HepG2 (cell line): ENCODE data around the gene GPS2. TPM values are rescaled to one million over a fixed set of nuclear protein-coding genes. Genes with fewer than 3 reads are reported as not detected.

Experiments used
- ATF4 ChIP-seq, 2 experiments: fragments of 450-650 bp in 1 of 2; sonication (generic) in 1 of 2; formaldehyde crosslinking; IDR thresholded peaks; 2 replicates each; pipeline versions ENCODE4 v1.5.0 to v1.8.0; 2020 to 2022; ENCODE audit warnings: mild to moderate bottlenecking in 1 of 2, missing genetic modification reagents in 1 of 2
- ATF7 ChIP-seq, 2 experiments: fragments of 450-650 bp in 1 of 2; sonication (generic) in 1 of 2; formaldehyde crosslinking in 1 of 2; IDR thresholded peaks; 2 replicates each; pipeline versions ENCODE4 v1.4.0 to v1.6.1; 2016 to 2020; ENCODE audit warnings: antibody characterized with exemption in 1 of 2, mild to moderate bottlenecking in 1 of 2, missing genetic modification reagents in 1 of 2
- CENPT ChIP-seq: sonication (generic); formaldehyde crosslinking; IDR thresholded peaks from 2 replicates; pipeline ENCODE4 v1.8.0; 2022; ENCODE audit warnings: low read depth, mild to moderate bottlenecking, moderate library complexity, missing genetic modification reagents
- ETS1 ChIP-seq: sonication (generic); formaldehyde crosslinking; IDR thresholded peaks from 2 replicates; pipeline ENCODE4 v1.4.0; 2020; ENCODE audit warnings: missing genetic modification reagents
- ETV5 ChIP-seq: IDR thresholded peaks from 2 replicates; pipeline ENCODE4 v1.6.1; 2018; ENCODE audit warnings: missing biosample characterization, missing genetic modification reagents, inconsistent platforms, borderline replicate concordance
- ETV6 ChIP-seq: sonication (generic); formaldehyde crosslinking; conservative IDR thresholded peaks from 2 replicates; pipeline ENCODE4 v1.4.0; 2020; ENCODE audit warnings: missing genetic modification reagents
- GRHL1 ChIP-seq: sonication (generic); formaldehyde crosslinking; conservative IDR thresholded peaks from 2 replicates; pipeline ENCODE4 v1.8.0; 2022; ENCODE audit warnings: missing genetic modification reagents
- STAG1 ChIP-seq: sonication (generic); formaldehyde crosslinking; IDR thresholded peaks from 2 replicates; pipeline ENCODE4 v1.4.0; 2020; ENCODE audit warnings: missing genetic modification reagents
- TFDP2 ChIP-seq: sonication (generic); formaldehyde crosslinking; IDR thresholded peaks from 2 replicates; pipeline ENCODE4 v1.4.0; 2020; ENCODE audit warnings: missing genetic modification reagents
- ZNF264 ChIP-seq: sonication (generic); formaldehyde crosslinking; IDR thresholded peaks from 2 replicates; pipeline ENCODE4 v1.4.0; 2020; ENCODE audit warnings: missing genetic modification reagents
- ZNF557 ChIP-seq: sonication (generic); formaldehyde crosslinking; IDR thresholded peaks from 2 replicates; pipeline ENCODE4 v1.4.0; 2020; ENCODE audit warnings: missing genetic modification reagents
- ZNF782 ChIP-seq: sonication (generic); formaldehyde crosslinking; IDR thresholded peaks from 2 replicates; pipeline ENCODE4 v1.4.0; 2020; ENCODE audit warnings: missing genetic modification reagents, mild to moderate bottlenecking, borderline replicate concordance
- ZNF883 ChIP-seq: sonication (generic); formaldehyde crosslinking; IDR thresholded peaks from 2 replicates; pipeline ENCODE4 v1.5.1; 2020; ENCODE audit warnings: mild to moderate bottlenecking, missing genetic modification reagents; ENCODE audit errors: not compliant biosample characterization
- ZUFSP ChIP-seq: sonication (generic); formaldehyde crosslinking; IDR thresholded peaks from 2 replicates; pipeline ENCODE4 v1.9.0; 2021; ENCODE audit warnings: missing genetic modification reagents, mild to moderate bottlenecking, borderline replicate concordance
- polyA plus RNA-seq, 8 experiments: library from polyadenylated mRNA; depleted of rRNA in 3 of 8; stranded (reverse) in 7 of 8; unstranded in 1 of 8; fragments of >200 nt; fragmentation: Illumina TruSeq in 4 of 8; extraction: Trizol in 4 of 8; gene quantifications; 2 replicates each; pipeline versions ENCODE4 v1.2.1 to v1.2.3, GENCODE V29; 2011 to 2016; ENCODE audit warnings: low read depth in 4 of 8, missing spikeins in 1 of 8, mixed read lengths in 1 of 8; ENCODE audit not compliant: insufficient read depth in 1 of 8
- total RNA-seq, 5 experiments: library from RNA; depleted of rRNA; stranded (reverse); fragments of >200 nt; fragmentation: Illumina TruSeq; extraction: Trizol; gene quantifications; 2 replicates each; pipeline ENCODE4 v1.2.3, GENCODE V29; 2016; ENCODE audit warnings: low read depth in 1 of 5
- TF ChIP-seq, protein P1 (sequence below): sonication (generic); formaldehyde crosslinking; IDR thresholded peaks from 2 replicates; pipeline ENCODE4 v1.4.0; 2020; ENCODE audit warnings: missing genetic modification reagents

Gene GPS2
- total and polyA plus RNA-seq, 2 of the 13 experiments (the other 11 are each of a cell fraction or from before 2014, with no cell fraction given), result 58.0 to 59.4 TPM

GRCh38 chr17:7296189-7296861, 18.8 kb downstream of the GPS2 start (continued):
- TF ChIP-seq, protein P1, sequence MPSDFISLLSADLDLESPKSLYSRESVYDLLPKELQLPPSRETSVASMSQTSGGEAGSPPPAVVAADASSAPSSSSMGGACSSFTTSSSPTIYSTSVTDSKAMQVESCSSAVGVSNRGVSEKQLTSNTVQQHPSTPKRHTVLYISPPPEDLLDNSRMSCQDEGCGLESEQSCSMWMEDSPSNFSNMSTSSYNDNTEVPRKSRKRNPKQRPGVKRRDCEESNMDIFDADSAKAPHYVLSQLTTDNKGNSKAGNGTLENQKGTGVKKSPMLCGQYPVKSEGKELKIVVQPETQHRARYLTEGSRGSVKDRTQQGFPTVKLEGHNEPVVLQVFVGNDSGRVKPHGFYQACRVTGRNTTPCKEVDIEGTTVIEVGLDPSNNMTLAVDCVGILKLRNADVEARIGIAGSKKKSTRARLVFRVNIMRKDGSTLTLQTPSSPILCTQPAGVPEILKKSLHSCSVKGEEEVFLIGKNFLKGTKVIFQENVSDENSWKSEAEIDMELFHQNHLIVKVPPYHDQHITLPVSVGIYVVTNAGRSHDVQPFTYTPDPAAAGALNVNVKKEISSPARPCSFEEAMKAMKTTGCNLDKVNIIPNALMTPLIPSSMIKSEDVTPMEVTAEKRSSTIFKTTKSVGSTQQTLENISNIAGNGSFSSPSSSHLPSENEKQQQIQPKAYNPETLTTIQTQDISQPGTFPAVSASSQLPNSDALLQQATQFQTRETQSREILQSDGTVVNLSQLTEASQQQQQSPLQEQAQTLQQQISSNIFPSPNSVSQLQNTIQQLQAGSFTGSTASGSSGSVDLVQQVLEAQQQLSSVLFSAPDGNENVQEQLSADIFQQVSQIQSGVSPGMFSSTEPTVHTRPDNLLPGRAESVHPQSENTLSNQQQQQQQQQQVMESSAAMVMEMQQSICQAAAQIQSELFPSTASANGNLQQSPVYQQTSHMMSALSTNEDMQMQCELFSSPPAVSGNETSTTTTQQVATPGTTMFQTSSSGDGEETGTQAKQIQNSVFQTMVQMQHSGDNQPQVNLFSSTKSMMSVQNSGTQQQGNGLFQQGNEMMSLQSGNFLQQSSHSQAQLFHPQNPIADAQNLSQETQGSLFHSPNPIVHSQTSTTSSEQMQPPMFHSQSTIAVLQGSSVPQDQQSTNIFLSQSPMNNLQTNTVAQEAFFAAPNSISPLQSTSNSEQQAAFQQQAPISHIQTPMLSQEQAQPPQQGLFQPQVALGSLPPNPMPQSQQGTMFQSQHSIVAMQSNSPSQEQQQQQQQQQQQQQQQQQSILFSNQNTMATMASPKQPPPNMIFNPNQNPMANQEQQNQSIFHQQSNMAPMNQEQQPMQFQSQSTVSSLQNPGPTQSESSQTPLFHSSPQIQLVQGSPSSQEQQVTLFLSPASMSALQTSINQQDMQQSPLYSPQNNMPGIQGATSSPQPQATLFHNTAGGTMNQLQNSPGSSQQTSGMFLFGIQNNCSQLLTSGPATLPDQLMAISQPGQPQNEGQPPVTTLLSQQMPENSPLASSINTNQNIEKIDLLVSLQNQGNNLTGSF (CRISPR knock-in tag), result 0 out of 2 replicates have a peak, but pooled peaks have one; percentile 32
- 0 out of 4 replicates have a peak, but pooled peaks of 1 of the 2 experiments have one; percentile 35 for TF ChIP-seq ATF4 (CRISPR knock-in tag; IDR thresholded peaks at IDR 0.05)
- TF ChIP-seq GRHL1 (CRISPR knock-in tag), result no peak
- TF ChIP-seq ZNF782 (CRISPR knock-in tag), result no peak
- peak; percentile 63; the same call in 1 of the 2 replicates for TF ChIP-seq TFDP2 (CRISPR knock-in tag)
- peak; percentile 52; the same call in 1 of the 2 replicates for TF ChIP-seq ETV6
- no peak for TF ChIP-seq ZUFSP (CRISPR knock-in tag)
- no peak for TF ChIP-seq ETS1 (CRISPR knock-in tag)
- peak; percentile 96 for TF ChIP-seq STAG1 (CRISPR knock-in tag)
- peak; percentile 29; the same call in 1 of the 2 replicates for TF ChIP-seq ETV5 (CRISPR knock-in tag)
- TF ChIP-seq ATF7 (IDR thresholded peaks at IDR 0.05), result no peak
- TF ChIP-seq ATF7 (CRISPR knock-in tag; IDR thresholded peaks at IDR 0.05), result no peak
- TF ChIP-seq ZNF264 (CRISPR knock-in tag), result 0 out of 2 replicates have a peak, but pooled peaks have one; percentile 32
- peak; percentile 66 for TF ChIP-seq ZNF883 (CRISPR knock-in tag)
- TF ChIP-seq CENPT (CRISPR knock-in tag), result no peak
- no peak for TF ChIP-seq ZNF557 (CRISPR knock-in tag)
